Measurements from ENCODE around the gene TP53TG5.

GRCh38 chr20:45372241-45372640, 5.9 kb downstream of the TP53TG5 start:
- TF ChIP-seq CTCF (IDR thresholded peaks at IDR 0.05), result no peak
- TF ChIP-seq POLR2A (IDR thresholded peaks at IDR 0.05), result no peak

All from esophagus squamous epithelium (tissue), 4 donors.